ENCODE data around the gene CLCN6. TPM values are rescaled to one million over a fixed set of nuclear protein-coding genes. Genes with fewer than 3 reads are reported as not detected.

Gene CLCN6
- total RNA-seq, 1 donor from 2014 or later: 94.3 TPM

GRCh38 chr1:11825131-11825530, 19.1 kb downstream of the CLCN6 start:
- Mint-ChIP-seq H3K36me3 (ENCODE audit: unreplicated experiment) (no peaks in the 10 kb centered on the region), H3K9me3 (ENCODE audit: unreplicated experiment) (peaks cover 1% of the 10 kb centered on the region), H3K4me3 (ENCODE audit: unreplicated experiment) (no peak overlapping the region), H3K27ac (ENCODE audit: unreplicated experiment) (no peak overlapping the region), H3K27me3 (ENCODE audit: unreplicated experiment) (peaks cover 2% of the 10 kb centered on the region), H3K4me1 (ENCODE audit: low read depth, unreplicated experiment) (no peaks in the 10 kb centered on the region)
- DNase-seq: no peak
- TF ChIP-seq CTCF (IDR thresholded peaks at IDR 0.05; ENCODE audit: partially characterized antibody, unreplicated experiment): no peak

GRCh38 chr1:11826946-11827345, 21.0 kb downstream of the CLCN6 start:
- DNase-seq: no peak
- peaks cover 2% of the 10 kb centered on the region for H3K27me3 Mint-ChIP-seq (ENCODE audit: unreplicated experiment)
- H3K9me3 Mint-ChIP-seq (ENCODE audit: unreplicated experiment): peaks cover 1% of the 10 kb centered on the region
- no peak overlapping the region for H3K27ac Mint-ChIP-seq (ENCODE audit: unreplicated experiment)
- H3K4me3 Mint-ChIP-seq (ENCODE audit: unreplicated experiment): no peak overlapping the region
- no peaks in the 10 kb centered on the region for H3K36me3 Mint-ChIP-seq (ENCODE audit: unreplicated experiment)
- no peak for TF ChIP-seq CTCF (IDR thresholded peaks at IDR 0.05; ENCODE audit: partially characterized antibody, unreplicated experiment)
- no peaks in the 10 kb centered on the region for H3K4me1 Mint-ChIP-seq (ENCODE audit: low read depth, unreplicated experiment)

GRCh38 chr1:11828511-11828910, 22.5 kb downstream of the CLCN6 start:
- peaks cover 2% of the 10 kb centered on the region for H3K27me3 Mint-ChIP-seq (ENCODE audit: unreplicated experiment)
- TF ChIP-seq CTCF (IDR thresholded peaks at IDR 0.05; ENCODE audit: partially characterized antibody, unreplicated experiment): no peak
- no peaks in the 10 kb centered on the region for H3K36me3 Mint-ChIP-seq (ENCODE audit: unreplicated experiment)
- H3K27ac Mint-ChIP-seq (ENCODE audit: unreplicated experiment): no peak overlapping the region
- H3K4me3 Mint-ChIP-seq (ENCODE audit: unreplicated experiment): no peak overlapping the region
- no peak for DNase-seq
- no peaks in the 10 kb centered on the region for H3K4me1 Mint-ChIP-seq (ENCODE audit: low read depth, unreplicated experiment)
- no peaks in the 10 kb centered on the region for H3K9me3 Mint-ChIP-seq (ENCODE audit: unreplicated experiment)

- H3K36me3 Mint-ChIP-seq (ENCODE audit: unreplicated experiment): no peaks in the 10 kb centered on the region
- H3K4me3 Mint-ChIP-seq (ENCODE audit: unreplicated experiment): no peak overlapping the region
- H3K27ac Mint-ChIP-seq (ENCODE audit: unreplicated experiment): no peak overlapping the region
- peaks cover 6% of the 10 kb centered on the region for H3K27me3 Mint-ChIP-seq (ENCODE audit: unreplicated experiment)
- TF ChIP-seq CTCF (IDR thresholded peaks at IDR 0.05; ENCODE audit: partially characterized antibody, unreplicated experiment): no peak
- DNase-seq: no peak
- no peaks in the 10 kb centered on the region for H3K9me3 Mint-ChIP-seq (ENCODE audit: unreplicated experiment)
- no peaks in the 10 kb centered on the region for H3K4me1 Mint-ChIP-seq (ENCODE audit: low read depth, unreplicated experiment)
Observed at GRCh38 chr1:11831945-11832725, 26.1 kb downstream of the CLCN6 start.

- DNase-seq: no peak
- TF ChIP-seq CTCF (IDR thresholded peaks at IDR 0.05; ENCODE audit: partially characterized antibody, unreplicated experiment): no peak
- Mint-ChIP-seq H3K27me3 (ENCODE audit: unreplicated experiment) (peaks cover 3% of the 10 kb centered on the region), H3K36me3 (ENCODE audit: unreplicated experiment) (no peaks in the 10 kb centered on the region), H3K9me3 (ENCODE audit: unreplicated experiment) (peaks cover 1% of the 10 kb centered on the region), H3K27ac (ENCODE audit: unreplicated experiment) (no peak overlapping the region), H3K4me3 (ENCODE audit: unreplicated experiment) (no peak overlapping the region), H3K4me1 (ENCODE audit: low read depth, unreplicated experiment) (no peaks in the 10 kb centered on the region)
Observed at GRCh38 chr1:11833497-11833896, 27.5 kb downstream of the CLCN6 start.
